D721Med (cell line): ENCODE results near the gene CENPP.

Source experiments
- DNase-seq: peaks from one replicate; pipeline ENCODE4 v3.0.0; 2011; ENCODE audit warnings: low spot score; ENCODE audit not compliant: insufficient read length
- FAIRE-seq: peaks from 2 replicates; lab custom pipeline; 2011; peaks lifted over from hg19 to GRCh38; lab: Jason Lieb, UNC
- TF ChIP-seq, protein P1 (sequence below): IDR thresholded peaks from 2 replicates; pipeline ENCODE4 v1.5.1; 2012; ENCODE audit warnings: mild to moderate bottlenecking, control low read depth; ENCODE audit not compliant: insufficient read depth; ENCODE audit errors: missing control alignments

CENPP gene

DNA sequence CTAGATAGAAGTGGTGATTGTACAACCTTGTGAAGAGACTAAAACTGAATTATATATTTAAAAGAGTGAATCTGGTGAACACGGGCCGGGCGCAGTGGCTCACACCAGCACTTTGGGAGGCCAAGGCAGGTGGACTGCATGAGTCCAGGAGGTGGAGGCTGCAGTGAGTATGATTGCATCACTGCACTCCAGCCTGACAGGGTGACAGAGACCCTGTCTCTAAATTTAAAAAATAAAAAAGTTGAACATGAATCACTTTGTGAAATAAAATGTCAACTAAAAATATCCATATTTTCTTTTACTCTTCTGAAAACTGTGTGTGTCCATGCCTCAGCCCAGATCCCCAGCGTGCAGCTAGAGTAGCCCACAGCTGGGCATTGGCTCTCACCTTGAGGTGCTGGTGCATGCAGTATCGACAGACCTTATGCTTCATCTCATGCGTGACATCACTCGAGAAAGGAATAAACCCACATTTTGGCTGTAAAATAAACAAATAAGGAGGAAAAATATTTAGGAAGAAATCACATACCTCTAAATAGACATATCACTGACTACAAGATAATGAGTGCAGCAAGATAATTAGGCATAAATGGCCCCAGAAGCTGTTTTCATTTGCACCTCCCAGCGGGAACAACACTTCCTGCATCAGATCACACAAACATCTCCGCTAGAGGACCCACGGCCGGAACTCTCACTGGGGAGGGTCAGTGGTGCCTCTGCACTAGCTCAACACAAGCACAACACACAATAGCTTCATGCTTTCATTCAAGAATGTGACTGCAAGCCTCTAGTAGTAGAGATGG, 322.1 kb downstream of the CENPP start:
- FAIRE-seq (no peak), DNase-seq (no peak)
- TF ChIP-seq, protein P1, sequence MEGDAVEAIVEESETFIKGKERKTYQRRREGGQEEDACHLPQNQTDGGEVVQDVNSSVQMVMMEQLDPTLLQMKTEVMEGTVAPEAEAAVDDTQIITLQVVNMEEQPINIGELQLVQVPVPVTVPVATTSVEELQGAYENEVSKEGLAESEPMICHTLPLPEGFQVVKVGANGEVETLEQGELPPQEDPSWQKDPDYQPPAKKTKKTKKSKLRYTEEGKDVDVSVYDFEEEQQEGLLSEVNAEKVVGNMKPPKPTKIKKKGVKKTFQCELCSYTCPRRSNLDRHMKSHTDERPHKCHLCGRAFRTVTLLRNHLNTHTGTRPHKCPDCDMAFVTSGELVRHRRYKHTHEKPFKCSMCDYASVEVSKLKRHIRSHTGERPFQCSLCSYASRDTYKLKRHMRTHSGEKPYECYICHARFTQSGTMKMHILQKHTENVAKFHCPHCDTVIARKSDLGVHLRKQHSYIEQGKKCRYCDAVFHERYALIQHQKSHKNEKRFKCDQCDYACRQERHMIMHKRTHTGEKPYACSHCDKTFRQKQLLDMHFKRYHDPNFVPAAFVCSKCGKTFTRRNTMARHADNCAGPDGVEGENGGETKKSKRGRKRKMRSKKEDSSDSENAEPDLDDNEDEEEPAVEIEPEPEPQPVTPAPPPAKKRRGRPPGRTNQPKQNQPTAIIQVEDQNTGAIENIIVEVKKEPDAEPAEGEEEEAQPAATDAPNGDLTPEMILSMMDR = no peak

DNA sequence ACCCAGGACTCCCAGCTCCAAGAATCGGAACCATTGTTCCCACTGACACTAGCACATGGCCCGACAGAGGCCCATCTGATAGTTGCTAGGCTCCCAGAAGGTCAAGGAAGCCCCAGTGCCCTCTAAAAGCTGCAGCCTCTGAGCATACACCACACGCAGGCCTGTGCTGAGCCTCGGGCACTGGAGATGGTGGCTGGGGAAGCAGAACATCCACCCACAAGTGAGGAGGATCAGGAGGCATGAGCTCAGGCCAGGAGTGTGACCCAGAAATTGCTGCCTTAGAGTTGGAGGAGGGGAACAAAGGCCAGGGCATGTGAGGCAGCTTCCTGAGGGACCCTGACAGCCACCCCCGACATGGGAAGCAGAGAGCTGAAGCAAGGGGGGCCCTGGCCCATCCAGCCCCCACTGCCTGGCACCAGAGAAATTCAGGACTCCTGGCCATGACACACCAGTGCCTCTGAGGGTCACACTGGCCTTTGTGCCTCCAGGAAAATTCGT, 322.8 kb downstream of the CENPP start:
- TF ChIP-seq, protein P1 = no peak
- no peak for FAIRE-seq
- no peak for DNase-seq

DNA sequence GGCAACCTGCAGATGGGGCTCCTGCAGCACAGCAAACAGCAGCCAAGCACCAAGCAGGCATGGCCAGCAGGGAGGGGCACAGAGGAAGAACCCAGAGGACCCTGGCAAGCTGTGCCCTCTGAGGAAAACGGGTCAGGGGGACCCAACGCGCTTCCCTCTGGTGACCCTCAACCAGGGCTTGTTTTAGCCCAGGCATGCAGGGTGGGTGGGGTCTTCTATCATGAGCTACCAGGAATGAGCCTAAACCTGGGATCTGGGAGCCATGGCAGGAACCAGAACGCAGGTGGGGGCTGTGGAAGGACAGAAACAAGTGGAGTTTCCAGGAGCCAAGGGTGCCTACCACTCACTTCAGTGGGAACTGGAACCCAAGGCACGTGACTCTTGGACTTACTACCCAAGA, 323.3 kb downstream of the CENPP start:
- DNase-seq (no peak), FAIRE-seq (no peak)
- TF ChIP-seq, protein P1 = no peak

DNA sequence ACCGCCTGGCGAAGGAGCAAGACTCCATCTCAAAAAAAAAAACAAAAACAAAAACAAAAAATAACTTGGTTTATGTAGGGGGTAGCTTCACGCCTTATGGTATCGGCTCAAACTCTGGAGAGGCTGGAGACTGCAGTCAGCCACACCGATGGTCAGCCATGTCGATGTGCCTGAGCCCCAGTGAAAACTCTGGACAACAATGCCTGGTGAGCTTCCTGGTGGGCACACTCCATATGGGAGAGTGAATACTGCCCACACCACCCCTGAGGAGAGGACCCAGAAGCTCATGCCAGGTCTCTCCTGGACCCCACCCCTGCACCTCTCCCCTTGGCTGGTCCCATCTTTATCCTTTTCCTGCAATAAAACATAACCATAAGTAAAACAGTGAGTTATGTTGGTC, 324.5 kb downstream of the CENPP start:
- no peak for FAIRE-seq
- TF ChIP-seq, protein P1 = no peak
- no peak for DNase-seq

DNA sequence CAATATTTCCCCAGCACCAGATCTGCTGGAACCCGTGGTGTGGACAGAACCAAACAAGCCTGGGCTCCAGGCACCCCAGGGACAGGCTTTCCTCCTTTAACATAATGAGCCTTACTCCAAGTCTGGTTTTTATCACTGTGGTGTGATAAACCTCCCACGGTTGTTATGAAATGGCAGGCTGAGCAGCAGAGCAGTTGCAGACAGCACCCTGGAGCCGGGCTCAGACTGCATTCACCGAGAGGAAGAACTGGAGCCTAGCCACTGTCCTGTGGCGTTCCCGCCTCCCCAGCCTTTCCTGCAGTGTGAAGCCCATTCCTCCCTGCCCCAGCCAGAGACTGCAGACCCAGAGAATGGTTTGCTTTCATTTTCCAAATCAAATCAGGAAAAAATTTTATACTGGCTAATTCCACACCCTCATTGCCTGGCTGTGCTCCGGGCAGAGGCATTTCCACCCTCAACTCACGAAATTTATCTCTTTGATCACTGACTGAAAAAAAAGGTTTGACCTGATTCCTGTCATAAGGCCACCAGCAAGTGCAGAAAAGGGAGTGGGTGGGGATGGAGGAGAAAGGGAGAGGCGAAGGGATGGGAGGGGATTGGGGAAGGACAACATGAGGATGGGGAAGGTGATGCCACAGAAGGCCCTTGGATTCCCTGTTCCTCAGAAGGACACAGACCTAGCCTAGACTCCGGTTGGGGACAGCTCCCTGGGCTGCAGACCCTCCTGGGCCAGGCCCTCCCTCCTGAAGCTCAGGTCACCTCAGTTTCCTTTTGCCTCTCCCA, 325.3 kb downstream of the CENPP start:
- no peak for FAIRE-seq
- no peak for DNase-seq
- TF ChIP-seq, protein P1 = no peak

DNA sequence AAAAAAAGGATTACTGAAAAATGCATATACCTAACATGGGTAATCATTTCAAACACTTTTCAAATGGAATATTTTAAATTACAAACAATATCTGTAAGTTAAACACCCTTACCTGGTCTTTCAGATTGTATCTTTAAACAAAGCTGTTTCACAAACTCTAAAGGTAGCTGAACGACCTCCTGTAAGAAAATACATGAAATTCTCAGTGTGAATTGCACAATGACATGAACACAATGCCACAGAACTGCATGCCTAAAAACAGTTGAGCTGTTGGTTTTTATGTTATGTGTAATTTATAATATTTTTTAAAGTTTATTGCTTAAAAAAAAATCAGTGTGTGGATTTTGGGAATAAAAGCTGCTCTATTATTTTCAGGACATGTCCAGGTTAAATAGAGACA, 326.7 kb downstream of the CENPP start:
- TF ChIP-seq, protein P1 = no peak
- DNase-seq (no peak), FAIRE-seq (no peak)
